Measurements from ENCODE around the gene BRPF1.

Gene BRPF1

GRCh38 chr3:9785602-9786001 is 54.1 kb downstream of the BRPF1 start:
- in situ Hi-C loops (cut with MboI; ENCODE audit: low sequenced_read_pairs), result no loop called here

- in situ Hi-C loops (cut with MboI; ENCODE audit: low sequenced_read_pairs), result no loop called here
Measured at GRCh38 chr3:9786209-9786739, 54.7 kb downstream of the BRPF1 start.

GRCh38 chr3:9786825-9787669 is 55.5 kb downstream of the BRPF1 start:
- in situ Hi-C loops (cut with MboI; ENCODE audit: low sequenced_read_pairs), result no loop called here

GRCh38 chr3:9787714-9788113 is 56.2 kb downstream of the BRPF1 start:
- in situ Hi-C loops (cut with MboI; ENCODE audit: low sequenced_read_pairs), result no loop called here

- in situ Hi-C loops (cut with MboI; ENCODE audit: low sequenced_read_pairs), result no loop called here
Measured at GRCh38 chr3:9791127-9791526, 59.6 kb downstream of the BRPF1 start.

GRCh38 chr3:9791790-9792404 is 60.4 kb downstream of the BRPF1 start:
- in situ Hi-C loops (cut with MboI; ENCODE audit: low sequenced_read_pairs), result no loop called here

GRCh38 chr3:9792405-9793160 is 61.0 kb downstream of the BRPF1 start, which contains the start of the genes ARPC4 and TADA3:
Gene ARPC4, plus strand, starts transcription at chr3:9793082. Its CDS starts 40 bp downstream, at chr3:9793122.
Gene TADA3, minus strand, starts transcription at chr3:9792473. Its CDS starts 1,007 bp downstream, at chr3:9791466.
- in situ Hi-C loops (cut with MboI; ENCODE audit: low sequenced_read_pairs), result no loop called here

- in situ Hi-C loops (cut with MboI; ENCODE audit: low sequenced_read_pairs), result no loop called here
Measured at GRCh38 chr3:9793161-9793781, 61.7 kb downstream of the BRPF1 start.

- in situ Hi-C loops (cut with MboI; ENCODE audit: low sequenced_read_pairs), result no loop called here
Measured at GRCh38 chr3:9794400-9794799, 62.9 kb downstream of the BRPF1 start.

- in situ Hi-C loops (cut with MboI; ENCODE audit: low sequenced_read_pairs), result no loop called here
Measured at GRCh38 chr3:9795207-9795606, 63.7 kb downstream of the BRPF1 start.

GRCh38 chr3:9797196-9797945 is 65.8 kb downstream of the BRPF1 start:
- in situ Hi-C loops (cut with MboI; ENCODE audit: low sequenced_read_pairs), result no loop called here

Data from hTERT RPE-1 (cell line).